ENCODE measurements around the gene RAPGEF6.

The RAPGEF6 gene

DNA sequence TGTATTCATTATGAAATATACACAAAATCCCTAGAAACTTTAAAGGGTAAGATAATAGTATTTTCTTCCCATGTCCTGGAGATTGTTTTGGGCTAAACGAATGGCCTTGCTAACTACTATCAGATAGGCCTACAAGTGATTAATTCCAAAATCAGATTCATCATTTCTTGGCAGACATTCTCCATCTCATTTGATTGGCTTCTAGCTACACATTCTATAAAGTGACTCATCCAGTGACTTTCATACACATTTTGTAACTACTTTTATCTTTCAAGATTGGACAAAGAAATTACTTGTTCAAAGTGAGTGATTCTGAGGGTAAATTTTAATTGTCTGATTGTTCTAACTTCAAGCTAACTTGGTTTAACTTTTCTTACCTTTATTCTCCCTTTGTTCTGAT is 93.3 kb downstream of the RAPGEF6 start:
- TF ChIP-seq, protein P1, sequence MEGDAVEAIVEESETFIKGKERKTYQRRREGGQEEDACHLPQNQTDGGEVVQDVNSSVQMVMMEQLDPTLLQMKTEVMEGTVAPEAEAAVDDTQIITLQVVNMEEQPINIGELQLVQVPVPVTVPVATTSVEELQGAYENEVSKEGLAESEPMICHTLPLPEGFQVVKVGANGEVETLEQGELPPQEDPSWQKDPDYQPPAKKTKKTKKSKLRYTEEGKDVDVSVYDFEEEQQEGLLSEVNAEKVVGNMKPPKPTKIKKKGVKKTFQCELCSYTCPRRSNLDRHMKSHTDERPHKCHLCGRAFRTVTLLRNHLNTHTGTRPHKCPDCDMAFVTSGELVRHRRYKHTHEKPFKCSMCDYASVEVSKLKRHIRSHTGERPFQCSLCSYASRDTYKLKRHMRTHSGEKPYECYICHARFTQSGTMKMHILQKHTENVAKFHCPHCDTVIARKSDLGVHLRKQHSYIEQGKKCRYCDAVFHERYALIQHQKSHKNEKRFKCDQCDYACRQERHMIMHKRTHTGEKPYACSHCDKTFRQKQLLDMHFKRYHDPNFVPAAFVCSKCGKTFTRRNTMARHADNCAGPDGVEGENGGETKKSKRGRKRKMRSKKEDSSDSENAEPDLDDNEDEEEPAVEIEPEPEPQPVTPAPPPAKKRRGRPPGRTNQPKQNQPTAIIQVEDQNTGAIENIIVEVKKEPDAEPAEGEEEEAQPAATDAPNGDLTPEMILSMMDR (IDR thresholded peaks at IDR 0.05; ENCODE audit: borderline replicate concordance, control extremely low read depth, extremely low read depth, insufficient read depth, missing control alignments): no peak
- DNase-seq (ENCODE audit: low spot score): no peak
- in situ Hi-C loops (cut with MboI; ENCODE audit: low sequenced_read_pairs, unreplicated experiment): no loop called here

DNA sequence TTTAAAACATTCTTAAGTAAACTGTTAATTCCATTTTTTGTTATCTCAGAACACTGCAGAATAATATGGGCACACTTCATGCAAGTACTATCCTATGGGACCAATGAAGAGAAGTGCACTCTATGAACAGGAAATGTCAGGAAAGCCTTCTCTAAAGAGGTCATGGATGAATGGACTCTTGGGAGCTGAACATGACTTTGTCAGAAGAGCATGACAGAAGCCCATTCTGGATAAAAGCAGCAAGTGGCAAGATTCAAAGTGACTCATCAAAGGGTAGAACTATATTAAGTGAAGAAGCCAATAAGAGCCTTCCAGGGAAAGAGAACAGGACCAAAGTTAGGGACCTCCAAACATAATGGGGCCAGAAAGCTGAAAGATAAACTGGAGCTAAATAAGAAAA is 94.0 kb downstream of the RAPGEF6 start:
- DNase-seq (ENCODE audit: low spot score): no peak
- TF ChIP-seq, protein P1 (IDR thresholded peaks at IDR 0.05; ENCODE audit: borderline replicate concordance, control extremely low read depth, extremely low read depth, insufficient read depth, missing control alignments): no peak
- in situ Hi-C loops (cut with MboI; ENCODE audit: low sequenced_read_pairs, unreplicated experiment): no loop called here

DNA sequence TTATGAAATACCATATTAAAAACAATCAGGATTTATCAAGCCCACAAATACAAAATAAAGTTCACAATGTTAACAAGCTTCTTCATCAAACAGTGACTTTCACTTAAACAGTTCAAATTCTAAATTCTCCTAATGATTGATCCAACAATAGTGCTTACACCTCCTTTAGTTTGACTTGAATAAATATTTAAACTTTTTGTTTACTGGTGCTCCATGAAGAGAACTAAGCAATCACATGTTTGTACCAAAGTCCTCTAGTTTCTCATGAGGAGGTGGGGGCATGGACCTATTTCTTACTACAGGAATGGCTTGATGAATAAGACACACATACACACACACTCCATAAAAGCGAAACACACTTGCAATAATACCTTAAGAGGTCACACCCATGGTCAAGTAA is 95.8 kb downstream of the RAPGEF6 start:
- in situ Hi-C loops (cut with MboI; ENCODE audit: low sequenced_read_pairs, unreplicated experiment): no loop called here
- DNase-seq (ENCODE audit: low spot score): no peak
- TF ChIP-seq, protein P1 (IDR thresholded peaks at IDR 0.05; ENCODE audit: borderline replicate concordance, control extremely low read depth, extremely low read depth, insufficient read depth, missing control alignments): no peak

DNA sequence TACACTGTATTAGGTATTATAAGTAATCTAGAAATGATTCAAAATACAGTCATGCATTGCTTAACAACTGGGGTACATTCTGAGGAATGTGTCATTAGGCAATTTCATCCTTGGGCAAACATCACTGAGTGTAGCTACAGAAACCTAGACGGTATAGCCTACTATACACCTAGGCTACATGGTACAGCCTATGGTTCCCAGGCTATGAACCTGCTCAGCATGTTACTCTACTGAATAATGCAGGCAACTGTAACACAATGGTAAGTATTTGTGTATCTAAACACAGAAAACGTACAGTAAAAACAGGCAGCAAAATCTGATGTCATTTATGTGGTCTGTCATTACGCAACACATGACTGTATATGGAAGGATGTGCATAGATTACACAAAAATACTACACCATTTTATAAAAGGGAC is 96.8 kb downstream of the RAPGEF6 start:
- no peak for DNase-seq (ENCODE audit: low spot score)
- in situ Hi-C loops (cut with MboI; ENCODE audit: low sequenced_read_pairs, unreplicated experiment): no loop called here
- TF ChIP-seq, protein P1 (IDR thresholded peaks at IDR 0.05; ENCODE audit: borderline replicate concordance, control extremely low read depth, extremely low read depth, insufficient read depth, missing control alignments): no peak

DNA sequence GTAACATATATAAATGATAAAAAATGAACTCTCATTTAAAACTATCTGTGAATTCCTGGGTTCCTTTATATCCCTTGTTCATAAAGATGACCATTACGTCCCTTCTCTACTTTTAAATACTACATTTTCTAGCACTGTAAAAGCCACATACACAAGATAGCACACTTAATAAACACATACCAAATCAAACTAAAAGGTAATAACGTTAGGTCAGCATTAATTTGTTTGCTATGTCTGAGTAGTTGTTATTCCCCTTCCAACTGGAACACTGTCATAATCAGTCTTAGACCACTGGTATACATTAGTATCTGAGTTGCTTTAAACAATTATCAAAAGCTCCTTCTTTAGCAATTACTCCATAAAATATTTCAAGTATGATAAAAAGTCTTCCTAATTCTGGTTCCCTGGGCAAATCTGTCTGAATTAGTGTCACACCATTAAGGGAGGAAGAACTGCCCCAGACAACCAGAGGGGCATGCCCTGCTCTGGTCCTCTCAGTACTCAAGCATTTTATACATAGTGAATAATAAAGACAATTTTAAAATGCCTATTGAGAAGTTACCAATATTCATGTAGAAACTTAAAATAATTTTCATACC is 98.1 kb downstream of the RAPGEF6 start:
- TF ChIP-seq, protein P1 (IDR thresholded peaks at IDR 0.05; ENCODE audit: borderline replicate concordance, control extremely low read depth, extremely low read depth, insufficient read depth, missing control alignments): no peak
- in situ Hi-C loops (cut with MboI; ENCODE audit: low sequenced_read_pairs, unreplicated experiment): no loop called here
- DNase-seq (ENCODE audit: low spot score): no peak

DNA sequence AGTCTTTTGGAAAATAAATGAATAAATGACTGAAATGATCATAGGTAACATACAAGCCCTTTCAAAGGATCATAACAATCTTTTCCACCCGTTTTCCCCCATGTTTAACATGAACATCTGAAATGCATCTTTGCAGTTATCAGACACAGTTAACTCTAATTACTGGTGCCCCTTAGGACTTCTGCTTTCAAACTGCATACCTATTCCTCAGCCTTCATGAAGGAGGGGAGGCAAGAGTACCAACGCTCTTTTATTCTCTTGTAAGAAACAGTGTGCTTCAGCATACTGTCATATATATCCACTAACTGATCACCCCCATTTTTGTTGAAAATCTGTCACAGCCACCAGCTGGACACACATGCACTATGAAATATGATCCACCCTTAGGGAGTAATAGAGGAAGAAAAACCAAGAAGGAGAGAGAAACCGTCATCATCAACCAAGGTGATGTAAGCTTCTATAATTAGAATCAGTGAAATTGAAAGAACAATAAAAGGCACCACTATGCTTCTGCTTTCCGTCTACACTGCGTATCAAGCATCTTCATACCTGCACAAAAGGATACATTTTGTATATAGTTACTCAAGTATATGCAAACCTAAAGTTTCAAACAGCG is 98.7 kb downstream of the RAPGEF6 start:
- TF ChIP-seq, protein P1 (IDR thresholded peaks at IDR 0.05; ENCODE audit: borderline replicate concordance, control extremely low read depth, extremely low read depth, insufficient read depth, missing control alignments): no peak
- in situ Hi-C loops (cut with MboI; ENCODE audit: low sequenced_read_pairs, unreplicated experiment): no loop called here
- peak; percentile 70 for DNase-seq (ENCODE audit: low spot score)
